ENCODE results near the gene KLHL29. TPM values are rescaled to one million over a fixed set of nuclear protein-coding genes. Genes with fewer than 3 reads are reported as not detected.

The KLHL29 gene
- total and polyA plus RNA-seq, 4 experiments from 2014 or later = 0.24 to 2.4 (median 1.9) TPM; not detected in 1

DNA sequence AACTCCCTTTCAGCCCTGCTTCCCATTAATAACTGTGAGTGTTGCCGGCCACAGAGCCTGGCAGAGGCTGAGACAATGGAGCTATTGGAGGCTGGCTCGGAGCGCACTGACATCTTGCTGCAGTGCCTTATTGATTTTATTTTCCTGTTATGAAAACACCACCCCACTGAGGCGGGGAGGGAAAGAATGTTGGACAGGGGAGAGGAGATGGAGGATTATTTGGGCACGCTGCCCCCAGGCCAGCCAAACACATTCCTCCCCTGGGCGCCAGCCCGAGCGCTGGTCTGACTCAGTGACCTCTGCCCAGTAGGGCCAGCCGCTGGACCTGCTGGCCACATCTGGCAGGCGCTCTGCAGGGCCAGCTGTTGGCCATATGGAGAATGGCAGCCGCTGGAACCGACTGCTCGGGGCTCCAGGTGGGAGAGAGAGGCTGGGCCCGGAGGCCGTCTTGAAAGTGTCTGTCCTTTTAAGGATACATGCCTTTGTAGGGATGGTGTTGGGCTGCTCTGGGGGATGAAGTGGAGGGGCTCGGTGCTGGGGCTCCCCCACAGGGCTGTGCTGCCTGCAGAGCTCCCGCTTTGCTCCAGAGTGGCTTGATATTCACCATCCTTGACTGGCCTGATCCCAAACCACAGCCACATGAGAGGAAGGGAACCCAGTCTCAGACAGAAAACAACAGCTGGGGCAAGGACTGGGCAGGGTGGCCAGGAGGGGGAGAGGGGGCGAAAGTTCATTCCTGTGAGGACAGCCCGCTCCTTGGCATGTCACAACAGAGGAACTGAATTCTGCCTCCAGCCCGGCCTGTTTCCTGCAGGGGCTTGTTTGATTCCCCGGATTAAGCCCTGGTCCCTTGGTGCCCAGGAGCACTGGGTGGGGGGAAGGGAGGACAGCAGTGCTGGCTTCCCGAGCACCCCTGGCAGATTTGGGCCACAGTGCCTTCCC is 179.0 kb downstream of the KLHL29 start:
- no peaks in the 10 kb centered on the region for H3K4me1 ChIP-seq (ENCODE audit: insufficient read depth, low read length)
- H3K36me3 ChIP-seq (ENCODE audit: insufficient read depth, low read length) = no peaks in the 10 kb centered on the region
- H3K36me3 Mint-ChIP-seq = no peaks in the 10 kb centered on the region
- no peak for DNase-seq
- no peaks in the 10 kb centered on the region for H3K4me1 Mint-ChIP-seq
- H3K4me3 ChIP-seq (ENCODE audit: low read length in 2 of 2) = no peak overlapping the region
- no peaks in the 10 kb centered on the region for H3K27me3 Mint-ChIP-seq
- CTCF ChIA-PET (ENCODE audit: partially characterized antibody) = no interaction called here
- intact Hi-C loops (cut with micrococcal nuclease) = no loop called here
- POLR2A ChIA-PET (ENCODE audit: partially characterized antibody) = no interaction called here
- H3K9me3 ChIP-seq (ENCODE audit: control insufficient read depth in 1 of 2, low read length in 2 of 2) = no peaks in the 10 kb centered on the region
- no peaks in the 10 kb centered on the region for H3K27me3 ChIP-seq (ENCODE audit: insufficient read depth, low read length)
- no peak overlapping the region for H3K27ac Mint-ChIP-seq
- H3K4me3 Mint-ChIP-seq = no peak overlapping the region
- H3K27ac ChIP-seq (ENCODE audit: low read depth, low read length) = no peak overlapping the region
- no peaks in the 10 kb centered on the region for H3K9me3 Mint-ChIP-seq

DNA sequence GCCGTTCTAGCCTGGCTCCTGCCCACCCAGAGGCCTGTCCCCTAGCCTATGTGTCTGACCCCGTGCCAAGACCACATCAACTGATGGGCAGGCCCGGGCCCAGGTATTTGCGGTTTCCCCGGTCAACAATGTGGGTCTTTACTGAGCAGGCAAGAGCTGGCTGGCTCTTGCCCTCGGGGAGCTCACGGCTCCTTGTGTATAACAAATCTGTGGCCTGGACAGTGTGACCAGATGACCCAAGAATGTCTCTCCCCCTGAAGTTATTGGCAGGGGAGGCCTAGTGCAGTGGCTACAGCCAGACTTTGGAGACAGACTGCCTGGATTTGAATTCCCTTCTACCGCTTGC is 179.6 kb downstream of the KLHL29 start:
- intact Hi-C loops (cut with micrococcal nuclease) = no loop called here
- no peaks in the 10 kb centered on the region for H3K36me3 ChIP-seq (ENCODE audit: insufficient read depth, low read length)
- Mint-ChIP-seq H3K27me3 (no peaks in the 10 kb centered on the region), H3K4me3 (no peak overlapping the region), H3K27ac (no peak overlapping the region), H3K9me3 (no peaks in the 10 kb centered on the region), H3K36me3 (no peaks in the 10 kb centered on the region), H3K4me1 (no peaks in the 10 kb centered on the region)
- H3K9me3 ChIP-seq (ENCODE audit: control insufficient read depth in 1 of 2, low read length in 2 of 2) = no peaks in the 10 kb centered on the region
- POLR2A ChIA-PET (ENCODE audit: partially characterized antibody) = no interaction called here
- H3K4me1 ChIP-seq (ENCODE audit: insufficient read depth, low read length) = no peaks in the 10 kb centered on the region
- DNase-seq = no peak
- no peak overlapping the region for H3K4me3 ChIP-seq (ENCODE audit: low read length in 2 of 2)
- no peaks in the 10 kb centered on the region for H3K27me3 ChIP-seq (ENCODE audit: insufficient read depth, low read length)
- H3K27ac ChIP-seq (ENCODE audit: low read depth, low read length) = no peak overlapping the region
- CTCF ChIA-PET (ENCODE audit: partially characterized antibody) = no interaction called here

DNA sequence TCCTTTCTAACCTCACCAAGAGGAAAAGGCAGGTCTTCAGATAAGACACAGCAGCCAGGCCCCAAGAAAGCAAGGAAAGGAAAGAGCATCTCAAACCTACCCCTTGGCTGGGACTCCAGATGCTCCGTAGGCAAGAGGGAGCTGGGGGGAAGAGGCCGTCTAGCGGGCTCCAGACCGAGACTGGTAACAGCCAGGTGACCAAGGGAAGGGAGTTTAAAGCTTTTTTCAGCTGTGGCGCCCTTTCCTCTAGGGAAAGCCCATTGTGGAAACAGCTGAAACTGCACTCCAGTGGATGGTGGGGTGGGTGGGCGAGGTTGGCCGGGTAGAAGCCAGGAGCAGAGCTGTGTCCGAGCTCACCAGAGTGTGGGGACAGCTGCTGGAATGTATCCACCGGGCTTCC is 180.4 kb downstream of the KLHL29 start:
- intact Hi-C loops (cut with micrococcal nuclease) = no loop called here
- H3K4me1 Mint-ChIP-seq = no peaks in the 10 kb centered on the region
- no peaks in the 10 kb centered on the region for H3K27me3 ChIP-seq (ENCODE audit: insufficient read depth, low read length)
- no peaks in the 10 kb centered on the region for H3K36me3 Mint-ChIP-seq
- CTCF ChIA-PET (ENCODE audit: partially characterized antibody) = no interaction called here
- no peak overlapping the region for H3K27ac Mint-ChIP-seq
- no peaks in the 10 kb centered on the region for H3K27me3 Mint-ChIP-seq
- no peaks in the 10 kb centered on the region for H3K9me3 ChIP-seq (ENCODE audit: control insufficient read depth in 1 of 2, low read length in 2 of 2)
- H3K9me3 Mint-ChIP-seq = no peaks in the 10 kb centered on the region
- DNase-seq = no peak
- no peak overlapping the region for H3K4me3 Mint-ChIP-seq
- H3K36me3 ChIP-seq (ENCODE audit: insufficient read depth, low read length) = no peaks in the 10 kb centered on the region
- no peaks in the 10 kb centered on the region for H3K4me1 ChIP-seq (ENCODE audit: insufficient read depth, low read length)
- no peak overlapping the region for H3K27ac ChIP-seq (ENCODE audit: low read depth, low read length)
- no peak overlapping the region for H3K4me3 ChIP-seq (ENCODE audit: low read length in 2 of 2)
- POLR2A ChIA-PET (ENCODE audit: partially characterized antibody) = no interaction called here

DNA sequence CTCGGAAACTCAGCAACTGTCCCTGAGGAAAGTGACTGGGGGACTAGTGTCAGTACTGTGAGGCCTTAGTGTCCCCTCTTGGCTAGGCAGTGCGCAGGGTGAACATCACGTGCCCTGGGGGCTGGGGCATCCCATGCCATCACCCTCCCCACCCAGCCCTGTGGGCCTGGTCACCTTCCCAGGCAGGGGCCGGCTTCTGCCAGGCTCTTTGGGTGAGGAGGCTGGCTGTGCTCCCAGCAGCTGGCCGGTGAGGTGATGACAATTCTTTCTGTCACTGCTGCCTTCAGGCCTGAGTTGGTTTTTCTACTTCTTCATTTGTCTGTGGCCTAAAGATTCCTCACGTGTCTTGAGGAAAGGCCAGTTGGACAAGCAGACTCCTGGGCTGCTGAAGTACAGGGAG is 180.8 kb downstream of the KLHL29 start:
- Mint-ChIP-seq H3K36me3 (no peaks in the 10 kb centered on the region), H3K27me3 (no peaks in the 10 kb centered on the region), H3K4me1 (no peaks in the 10 kb centered on the region), H3K4me3 (no peak overlapping the region), H3K9me3 (no peaks in the 10 kb centered on the region), H3K27ac (no peak overlapping the region)
- Histone ChIP-seq H3K9me3 (ENCODE audit: control insufficient read depth in 1 of 2, low read length in 2 of 2) (no peaks in the 10 kb centered on the region), H3K4me1 (ENCODE audit: insufficient read depth, low read length) (no peaks in the 10 kb centered on the region), H3K27me3 (ENCODE audit: insufficient read depth, low read length) (no peaks in the 10 kb centered on the region), H3K27ac (ENCODE audit: low read depth, low read length) (no peak overlapping the region), H3K36me3 (ENCODE audit: insufficient read depth, low read length) (no peaks in the 10 kb centered on the region), H3K4me3 (ENCODE audit: low read length in 2 of 2) (no peak overlapping the region)
- intact Hi-C loops (cut with micrococcal nuclease) = no loop called here
- POLR2A ChIA-PET (ENCODE audit: partially characterized antibody) = no interaction called here
- CTCF ChIA-PET (ENCODE audit: partially characterized antibody) = no interaction called here
- no peak for DNase-seq

DNA sequence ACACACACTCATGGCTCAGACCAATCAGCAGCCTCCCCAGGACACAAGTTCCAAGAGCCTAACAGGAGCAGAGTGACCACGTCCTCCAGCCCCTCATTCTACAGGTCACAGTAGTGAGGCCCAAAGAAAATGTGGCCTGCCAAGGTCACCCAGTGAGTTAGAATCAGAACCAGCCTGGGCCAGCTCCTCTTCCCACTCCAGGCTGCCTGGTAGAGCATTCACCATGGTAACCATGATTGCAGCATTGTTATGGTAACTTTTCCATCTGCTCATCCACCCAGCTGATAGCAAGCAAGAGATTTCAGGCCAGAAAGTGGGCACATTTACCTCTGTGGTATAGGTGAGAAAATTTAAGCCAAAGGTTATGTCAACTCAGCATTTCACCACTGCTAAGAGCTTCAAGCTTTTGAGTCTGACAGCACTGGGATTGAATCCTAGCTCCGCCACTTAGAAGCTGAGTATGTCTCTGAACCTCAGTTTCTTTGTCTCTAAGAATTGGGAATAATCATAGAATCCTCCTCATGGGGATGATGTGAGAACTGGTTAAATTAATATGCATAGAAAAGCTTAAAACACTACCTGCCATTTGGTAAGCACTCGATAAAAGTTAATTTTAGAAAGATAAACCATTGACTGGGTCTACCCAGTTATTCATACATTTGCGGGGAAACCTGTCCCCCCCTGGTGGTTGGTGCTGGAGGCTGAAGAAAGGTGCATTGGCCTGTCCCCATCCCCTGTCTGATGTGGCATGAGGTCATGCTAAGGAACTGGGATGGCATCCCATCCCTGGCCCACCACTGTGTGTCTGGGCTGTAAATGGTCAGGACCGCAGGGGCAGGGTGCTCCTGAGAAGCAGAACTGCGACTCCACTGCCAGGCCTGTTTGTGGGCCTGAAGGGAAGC is 181.5 kb downstream of the KLHL29 start:
- Mint-ChIP-seq H3K27me3 (no peaks in the 10 kb centered on the region), H3K4me3 (no peak overlapping the region), H3K27ac (peak overlapping the region in 1 of 7 donors; percentile 9), H3K4me1 (no peaks in the 10 kb centered on the region), H3K36me3 (no peaks in the 10 kb centered on the region), H3K9me3 (no peaks in the 10 kb centered on the region)
- DNase-seq = no peak
- no peaks in the 10 kb centered on the region for H3K4me1 ChIP-seq (ENCODE audit: insufficient read depth, low read length)
- ChIA-PET POLR2A (ENCODE audit: partially characterized antibody) (no interaction called here), CTCF (ENCODE audit: partially characterized antibody) (no interaction called here)
- H3K27me3 ChIP-seq (ENCODE audit: insufficient read depth, low read length) = no peaks in the 10 kb centered on the region
- H3K27ac ChIP-seq (ENCODE audit: low read depth, low read length) = no peak overlapping the region
- H3K36me3 ChIP-seq (ENCODE audit: insufficient read depth, low read length) = no peaks in the 10 kb centered on the region
- no peak overlapping the region for H3K4me3 ChIP-seq (ENCODE audit: low read length in 2 of 2)
- intact Hi-C loops (cut with micrococcal nuclease) = no loop called here
- no peaks in the 10 kb centered on the region for H3K9me3 ChIP-seq (ENCODE audit: control insufficient read depth in 1 of 2, low read length in 2 of 2)

DNA sequence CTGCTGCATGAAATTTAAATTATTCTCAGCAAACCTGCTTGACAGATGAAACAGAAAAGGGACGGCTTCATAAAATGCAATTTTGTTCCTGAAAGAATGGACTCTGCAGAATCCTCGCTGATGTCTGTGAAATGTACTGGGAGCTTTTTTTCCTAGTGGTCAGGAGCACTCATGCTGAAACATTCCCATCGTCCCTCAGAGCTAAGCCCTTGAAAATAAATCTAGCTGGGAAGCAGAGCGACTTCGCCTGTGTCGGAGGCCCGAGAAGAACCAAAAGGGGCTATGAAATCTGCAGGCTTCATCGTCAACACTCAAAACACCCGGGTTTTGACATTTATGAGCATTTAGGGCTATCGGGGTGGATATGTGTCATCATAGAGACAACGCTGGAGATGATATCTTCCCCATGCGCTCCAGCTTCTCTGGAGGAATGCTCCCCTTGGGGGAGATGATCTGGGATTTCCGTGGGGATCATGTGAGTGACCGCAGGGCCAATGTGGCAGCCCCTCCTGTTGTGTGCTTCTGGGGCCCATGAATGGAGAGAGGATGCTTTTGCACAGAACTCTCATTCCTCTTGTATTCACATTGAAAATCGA is 182.3 kb downstream of the KLHL29 start:
- Histone ChIP-seq H3K4me1 (ENCODE audit: insufficient read depth, low read length) (no peaks in the 10 kb centered on the region), H3K9me3 (ENCODE audit: control insufficient read depth in 1 of 2, low read length in 2 of 2) (no peaks in the 10 kb centered on the region), H3K36me3 (ENCODE audit: insufficient read depth, low read length) (no peaks in the 10 kb centered on the region), H3K27ac (ENCODE audit: low read depth, low read length) (no peak overlapping the region), H3K4me3 (ENCODE audit: low read length in 2 of 2) (no peak overlapping the region), H3K27me3 (ENCODE audit: insufficient read depth, low read length) (no peaks in the 10 kb centered on the region)
- Mint-ChIP-seq H3K27me3 (no peaks in the 10 kb centered on the region), H3K27ac (no peak overlapping the region), H3K36me3 (no peaks in the 10 kb centered on the region), H3K4me3 (no peak overlapping the region), H3K9me3 (no peaks in the 10 kb centered on the region), H3K4me1 (no peaks in the 10 kb centered on the region)
- ChIA-PET CTCF (ENCODE audit: partially characterized antibody) (no interaction called here), POLR2A (ENCODE audit: partially characterized antibody) (no interaction called here)
- DNase-seq = no peak
- intact Hi-C loops (cut with micrococcal nuclease) = no loop called here

DNA sequence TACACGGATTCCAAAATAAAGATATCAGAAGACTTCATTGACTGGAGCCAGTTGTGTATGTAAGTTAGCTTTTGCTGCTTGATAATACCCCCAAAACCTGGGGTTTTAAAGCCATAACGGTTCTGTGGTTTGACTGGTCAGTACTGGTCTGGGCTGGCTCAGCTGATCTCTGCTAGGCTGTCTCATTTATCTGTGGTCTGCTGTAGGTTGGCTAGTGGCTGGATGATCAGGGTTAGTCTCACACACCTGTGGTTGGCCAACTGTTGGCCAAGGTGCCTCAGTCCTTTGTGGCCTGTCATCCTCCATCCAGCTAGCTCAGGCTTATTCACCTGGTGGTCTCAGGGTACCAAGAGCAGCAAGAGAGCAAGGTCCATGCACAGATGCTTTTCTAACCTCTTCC is 183.2 kb downstream of the KLHL29 start:
- Mint-ChIP-seq H3K27me3 (no peaks in the 10 kb centered on the region), H3K4me1 (no peaks in the 10 kb centered on the region), H3K4me3 (no peak overlapping the region), H3K27ac (no peak overlapping the region), H3K36me3 (no peaks in the 10 kb centered on the region), H3K9me3 (no peaks in the 10 kb centered on the region)
- H3K27ac ChIP-seq (ENCODE audit: low read depth, low read length) = no peak overlapping the region
- no peak for DNase-seq
- H3K4me1 ChIP-seq (ENCODE audit: insufficient read depth, low read length) = no peaks in the 10 kb centered on the region
- intact Hi-C loops (cut with micrococcal nuclease) = no loop called here
- POLR2A ChIA-PET (ENCODE audit: partially characterized antibody) = no interaction called here
- no peak overlapping the region for H3K4me3 ChIP-seq (ENCODE audit: low read length in 2 of 2)
- CTCF ChIA-PET (ENCODE audit: partially characterized antibody) = no interaction called here
- H3K9me3 ChIP-seq (ENCODE audit: control insufficient read depth in 1 of 2, low read length in 2 of 2) = no peaks in the 10 kb centered on the region
- no peaks in the 10 kb centered on the region for H3K27me3 ChIP-seq (ENCODE audit: insufficient read depth, low read length)
- H3K36me3 ChIP-seq (ENCODE audit: insufficient read depth, low read length) = no peaks in the 10 kb centered on the region

All from CD4-positive, alpha-beta memory T cell (primary cell).